Chondrocyte (in vitro differentiated cells): ENCODE data around the gene MYOZ3. TPM values are rescaled to one million over a fixed set of nuclear protein-coding genes. Genes with fewer than 3 reads are reported as not detected.

Source experiments
- DNase-seq: peaks from one replicate; pipeline ENCODE4 v3.0.0; 2021; ENCODE audit warnings: mixed read lengths, low spot score
- H3K27ac Mint-ChIP-seq: one replicate; pipeline ENCODE4 v1.8.0; 2021; ENCODE audit warnings: mild to moderate bottlenecking, moderate library complexity, mixed read lengths; ENCODE audit not compliant: unreplicated experiment
- H3K27me3 Mint-ChIP-seq: 2 replicates; pipeline ENCODE4 v1.8.0; 2021; ENCODE audit warnings: low read depth, mixed read lengths
- H3K36me3 Mint-ChIP-seq: 2 replicates; pipeline ENCODE4 v1.8.0; 2021; ENCODE audit warnings: low read depth, mixed read lengths
- H3K4me1 Mint-ChIP-seq: 2 replicates; pipeline ENCODE4 v1.8.0; 2021; ENCODE audit warnings: low read depth, mild to moderate bottlenecking, mixed read lengths
- H3K4me3 Mint-ChIP-seq: one replicate; pipeline ENCODE4 v1.8.0; 2021; ENCODE audit warnings: mild to moderate bottlenecking, moderate library complexity, mixed read lengths; ENCODE audit not compliant: unreplicated experiment
- H3K9me3 Mint-ChIP-seq: 2 replicates; pipeline ENCODE4 v1.8.0; 2021; ENCODE audit warnings: low read depth, mixed read lengths
- total RNA-seq: library from RNA; stranded (reverse); gene quantifications from 3 replicates; pipeline ENCODE4 v1.2.1, GENCODE V29; 2021
- TF ChIP-seq, protein P1 (sequence below): fragments of 200-600 bp; sonication (generic); IDR thresholded peaks from 2 replicates; pipeline ENCODE4 v1.5.0; 2021; ENCODE audit warnings: antibody characterized with exemption, mild to moderate bottlenecking, moderate library complexity

Gene MYOZ3
- total RNA-seq, 1 donor from 2014 or later = 2.0 TPM

GRCh38 chr5:150700246-150700593, 39.2 kb downstream of the MYOZ3 start:
- Mint-ChIP-seq H3K36me3 (peaks cover 18% of the 10 kb centered on the region), H3K27ac (no peak overlapping the region), H3K27me3 (no peaks in the 10 kb centered on the region), H3K4me1 (no peaks in the 10 kb centered on the region), H3K9me3 (no peaks in the 10 kb centered on the region), H3K4me3 (no peak overlapping the region)
- TF ChIP-seq, protein P1, sequence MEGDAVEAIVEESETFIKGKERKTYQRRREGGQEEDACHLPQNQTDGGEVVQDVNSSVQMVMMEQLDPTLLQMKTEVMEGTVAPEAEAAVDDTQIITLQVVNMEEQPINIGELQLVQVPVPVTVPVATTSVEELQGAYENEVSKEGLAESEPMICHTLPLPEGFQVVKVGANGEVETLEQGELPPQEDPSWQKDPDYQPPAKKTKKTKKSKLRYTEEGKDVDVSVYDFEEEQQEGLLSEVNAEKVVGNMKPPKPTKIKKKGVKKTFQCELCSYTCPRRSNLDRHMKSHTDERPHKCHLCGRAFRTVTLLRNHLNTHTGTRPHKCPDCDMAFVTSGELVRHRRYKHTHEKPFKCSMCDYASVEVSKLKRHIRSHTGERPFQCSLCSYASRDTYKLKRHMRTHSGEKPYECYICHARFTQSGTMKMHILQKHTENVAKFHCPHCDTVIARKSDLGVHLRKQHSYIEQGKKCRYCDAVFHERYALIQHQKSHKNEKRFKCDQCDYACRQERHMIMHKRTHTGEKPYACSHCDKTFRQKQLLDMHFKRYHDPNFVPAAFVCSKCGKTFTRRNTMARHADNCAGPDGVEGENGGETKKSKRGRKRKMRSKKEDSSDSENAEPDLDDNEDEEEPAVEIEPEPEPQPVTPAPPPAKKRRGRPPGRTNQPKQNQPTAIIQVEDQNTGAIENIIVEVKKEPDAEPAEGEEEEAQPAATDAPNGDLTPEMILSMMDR = no peak
- DNase-seq = no peak

DNA sequence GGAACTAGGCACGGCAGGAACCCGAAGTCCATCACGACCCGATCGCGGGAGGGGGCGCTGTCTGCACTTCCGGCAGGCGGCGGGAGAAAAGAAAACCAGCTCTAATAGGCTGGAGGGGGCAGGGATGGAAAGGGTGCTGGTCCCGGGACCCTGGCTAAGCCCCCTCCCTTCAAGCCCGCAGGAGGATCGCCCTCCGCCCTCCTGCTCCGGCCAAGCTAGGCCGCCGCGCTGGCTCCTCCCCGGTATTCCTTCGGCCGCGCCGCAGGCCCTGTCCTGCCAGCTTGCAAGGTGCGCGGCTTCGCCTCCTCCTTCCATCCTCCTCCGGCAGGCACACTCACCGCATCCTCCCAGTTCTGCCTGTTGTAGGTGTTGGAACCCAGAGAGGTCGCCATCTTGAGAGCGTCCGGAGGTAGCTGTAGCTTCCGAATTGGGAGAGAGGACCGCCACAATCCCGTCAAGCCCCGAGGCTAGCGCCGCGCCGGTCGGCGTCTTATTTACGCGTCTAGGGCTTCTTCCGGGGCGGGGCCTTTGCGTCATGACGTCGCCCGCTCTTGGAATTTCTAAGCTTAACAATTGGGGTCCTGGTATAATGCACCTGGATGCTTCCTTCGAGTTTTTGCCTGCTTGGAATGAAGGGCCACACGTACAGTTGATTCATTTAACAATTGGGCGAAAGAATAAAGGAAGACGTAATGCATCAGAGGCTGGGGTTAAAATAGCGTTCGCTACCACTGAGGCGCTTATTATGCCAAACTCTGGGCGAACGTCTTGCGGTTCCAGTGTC, 39.7 kb downstream of the MYOZ3 start, which contains the start of gene RBM22:
Gene RBM22, minus strand, starts transcription at position 469 of the 784 bp plus-strand sequence. Its CDS starts 77 bp downstream, at position 392.
- Mint-ChIP-seq H3K36me3 (peaks cover 13% of the 10 kb centered on the region), H3K27ac (no peak within 1 kb of the TSS), H3K27me3 (no peaks in the 10 kb centered on the region), H3K4me3 (no peak within 1 kb of the TSS), H3K9me3 (no peaks in the 10 kb centered on the region), H3K4me1 (no peaks in the 10 kb centered on the region)
- DNase-seq = peak; percentile 96
- TF ChIP-seq, protein P1 = peak; percentile 90

- TF ChIP-seq, protein P1 = no peak
- Mint-ChIP-seq H3K4me3 (no peak overlapping the region), H3K4me1 (no peaks in the 10 kb centered on the region), H3K36me3 (peaks cover 10% of the 10 kb centered on the region), H3K9me3 (no peaks in the 10 kb centered on the region), H3K27me3 (no peaks in the 10 kb centered on the region), H3K27ac (no peak overlapping the region)
- no peak for DNase-seq
These were observed 42.7 kb downstream of the MYOZ3 start for GRCh38 chr5:150703762-150704161.

DNA sequence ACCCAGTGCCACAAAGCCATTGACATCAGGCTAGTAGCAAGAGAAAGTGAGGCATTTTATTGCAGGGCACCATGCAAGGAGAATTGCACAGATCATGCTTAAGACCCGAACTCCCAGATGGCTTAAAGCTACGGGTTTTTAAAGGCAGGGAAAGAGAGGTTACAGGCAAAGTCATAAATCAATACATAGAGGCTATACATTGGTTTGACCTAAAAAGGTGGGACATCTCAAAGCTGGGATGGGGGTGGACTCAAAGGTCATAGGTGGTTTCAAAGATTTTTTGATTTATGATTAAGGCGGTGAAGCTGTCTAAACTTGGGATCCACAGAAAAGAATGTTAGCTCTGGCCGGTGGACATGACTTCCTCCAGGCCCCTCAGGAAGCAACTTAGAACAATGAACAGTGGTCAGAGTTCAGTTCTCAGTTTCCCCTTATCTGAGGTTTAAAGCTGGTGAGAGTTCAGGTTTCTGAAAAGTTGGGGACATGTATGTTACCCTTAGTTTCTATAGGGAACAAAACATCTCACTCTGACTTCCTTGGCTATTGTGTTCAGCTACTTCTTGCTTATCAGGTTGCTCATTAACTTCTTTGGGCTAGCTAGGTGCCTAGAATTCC, 45.8 kb downstream of the MYOZ3 start:
- H3K36me3 Mint-ChIP-seq = peaks cover 23% of the 10 kb centered on the region
- no peak overlapping the region for H3K27ac Mint-ChIP-seq

GRCh38 chr5:150710165-150710564, 49.1 kb downstream of the MYOZ3 start:
- Mint-ChIP-seq H3K4me3 (no peak overlapping the region), H3K27me3 (no peaks in the 10 kb centered on the region), H3K9me3 (no peaks in the 10 kb centered on the region), H3K27ac (no peak overlapping the region), H3K4me1 (no peaks in the 10 kb centered on the region), H3K36me3 (peaks cover 30% of the 10 kb centered on the region)
- TF ChIP-seq, protein P1 = peak; percentile 72
- no peak for DNase-seq

More for the DNA sequence above, 45.8 kb downstream of the MYOZ3 start:
- no peaks in the 10 kb centered on the region for H3K27me3 Mint-ChIP-seq
- no peak for DNase-seq
- TF ChIP-seq, protein P1 = no peak
- H3K4me3 Mint-ChIP-seq = no peak overlapping the region
- no peaks in the 10 kb centered on the region for H3K4me1 Mint-ChIP-seq
- no peaks in the 10 kb centered on the region for H3K9me3 Mint-ChIP-seq
